H1 (cell line): ENCODE measurements around the gene DLL1. TPM values are rescaled to one million over a fixed set of nuclear protein-coding genes. Genes with fewer than 3 reads are reported as not detected.

Experiments used
- CTCF ChIA-PET: fragments of 300-600 bp; sonication (Branson Sonifier 250); formaldehyde crosslinking; loops from one replicate; lab custom pipeline; 2021; ENCODE audit not compliant: partially characterized antibody; lab: Charles Lee
- POLR2A ChIA-PET: fragments of 300-600 bp; sonication (Branson Sonifier 250); formaldehyde crosslinking; loops from one replicate; lab custom pipeline; 2021; ENCODE audit warnings: inconsistent platforms; ENCODE audit not compliant: partially characterized antibody; lab: Charles Lee
- DNase-seq, 2 experiments: peaks; one replicate each; pipeline versions ENCODE4 v3.0.0 to v3.0.0-alpha.2; 2010 to 2022; ENCODE audit warnings: low spot score in 2 of 2, low read depth in 1 of 2, mixed read lengths in 1 of 2
- FAIRE-seq: peaks from 2 replicates; lab custom pipeline; 2011; peaks lifted over from hg19 to GRCh38; lab: Jason Lieb, UNC
- H2AFZ ChIP-seq: 2 replicates; pipeline ENCODE4 v1.8.1; 2012; ENCODE audit warnings: low read length, inconsistent platforms
- H2AK5ac ChIP-seq: 2 replicates; pipeline ENCODE4 v1.6.1; 2013; ENCODE audit warnings: low read depth, low read length
- H2BK120ac ChIP-seq: replicated peaks from 2 replicates; pipeline ENCODE3; 2013; ENCODE audit warnings: low read depth, low read length, inconsistent platforms
- H2BK12ac ChIP-seq: 2 replicates; pipeline ENCODE4 v1.6.1; 2013; ENCODE audit warnings: low read depth, low read length
- H2BK15ac ChIP-seq: 2 replicates; pipeline ENCODE4 v1.6.1; 2013; ENCODE audit warnings: low read length
- H2BK20ac ChIP-seq: 2 replicates; pipeline ENCODE4 v1.6.1; 2013; ENCODE audit warnings: low read length
- H2BK5ac ChIP-seq: 2 replicates; pipeline ENCODE4 v1.6.1; 2013; ENCODE audit warnings: low read depth, low read length
- H3K14ac ChIP-seq: 2 replicates; pipeline ENCODE4 v1.6.1; 2013; ENCODE audit warnings: inconsistent platforms; ENCODE audit not compliant: insufficient read length
- H3K18ac ChIP-seq: 2 replicates; pipeline ENCODE4 v1.6.1; 2013; ENCODE audit warnings: low read length; ENCODE audit errors: extremely low read depth
- H3K23ac ChIP-seq: 2 replicates; pipeline ENCODE4 v1.6.1; 2013; ENCODE audit warnings: inconsistent platforms; ENCODE audit not compliant: insufficient read length
- H3K23me2 ChIP-seq: 2 replicates; pipeline ENCODE4 v1.6.1; 2013; ENCODE audit warnings: low read depth, low read length
- H3K27ac ChIP-seq: 2 replicates; pipeline ENCODE4 v1.6.1; 2011; ENCODE audit warnings: low read depth, low read length, inconsistent platforms
- H3K27me3 ChIP-seq, 4 experiments: replicated peaks in 1 of 4; 1 replicate in 1 of 4; 2 replicates in 3 of 4; pipeline versions ENCODE4 v1.6.1 to v1.8.1; 2011 to 2013; ENCODE audit warnings: low read length in 3 of 4, mild to moderate bottlenecking in 3 of 4, inconsistent platforms in 2 of 4, mixed read lengths in 2 of 4, moderate library complexity in 1 of 4; ENCODE audit not compliant: control insufficient read depth in 3 of 4, insufficient read depth in 3 of 4; ENCODE audit errors: extremely low read depth in 1 of 4
- H3K36me3 ChIP-seq, 4 experiments: 2 replicates each; pipeline versions ENCODE4 v1.6.1 to v1.8.1; 2011 to 2013; ENCODE audit warnings: mild to moderate bottlenecking in 4 of 4, low read length in 3 of 4, moderate library complexity in 2 of 4, control low read depth in 1 of 4, inconsistent platforms in 1 of 4; ENCODE audit not compliant: insufficient read depth in 4 of 4, control insufficient read depth in 2 of 4
- H3K4ac ChIP-seq: replicated peaks from 2 replicates; pipeline ENCODE3; 2013; ENCODE audit warnings: low read length, low read depth, mixed read lengths, inconsistent platforms; ENCODE audit not compliant: insufficient read length
- H3K4me1 ChIP-seq, 4 experiments: replicated peaks in 1 of 4; 1 replicate in 1 of 4; 2 replicates in 3 of 4; pipeline versions ENCODE4 v1.6.1 to v1.8.1; 2011 to 2013; ENCODE audit warnings: low read length in 3 of 4, inconsistent platforms in 2 of 4, mixed read lengths in 1 of 4; ENCODE audit not compliant: insufficient read depth in 4 of 4, control insufficient read depth in 3 of 4
- H3K4me2 ChIP-seq, 2 experiments: 2 replicates each; pipeline versions ENCODE4 v1.6.1 to v1.8.1; 2011 to 2013; ENCODE audit warnings: low read depth in 2 of 2, low read length in 2 of 2, control low read depth in 1 of 2, inconsistent platforms in 1 of 2, mild to moderate bottlenecking in 1 of 2; ENCODE audit not compliant: insufficient read depth in 1 of 2
- H3K4me3 ChIP-seq, 4 experiments: fragments of 200-600, 300-600 bp in 1 of 4; sonication (generic), shearing (Covaris generic), sonication (Bioruptor Twin) in 1 of 4; 2 replicates each; pipeline versions ENCODE4 v1.5.1 to v1.8.1; 2011 to 2016; ENCODE audit warnings: low read length in 4 of 4, low read depth in 3 of 4, control low read depth in 2 of 4, inconsistent platforms in 2 of 4, mild to moderate bottlenecking in 2 of 4, mixed read lengths in 1 of 4, moderate library complexity in 1 of 4; ENCODE audit not compliant: insufficient read depth in 2 of 4; ENCODE audit errors: extremely low read depth in 1 of 4
- H3K56ac ChIP-seq: replicated peaks from 2 replicates; pipeline ENCODE3; 2013; ENCODE audit warnings: low read depth, mild to moderate bottlenecking, mixed read lengths, low read length, inconsistent platforms; ENCODE audit not compliant: insufficient read length
- H3K79me1 ChIP-seq: 2 replicates; pipeline ENCODE4 v1.6.1; 2013; ENCODE audit warnings: low read depth, low read length, control low read depth
- H3K79me2 ChIP-seq, 2 experiments: 2 replicates each; pipeline versions ENCODE4 v1.6.1 to v1.8.1; 2012 to 2013; ENCODE audit warnings: low read length in 2 of 2, mild to moderate bottlenecking in 2 of 2, inconsistent platforms in 1 of 2; ENCODE audit not compliant: insufficient read depth in 2 of 2, control insufficient read depth in 1 of 2
- H3K9ac ChIP-seq, 4 experiments: replicated peaks in 1 of 4; 1 replicate in 1 of 4; 2 replicates in 3 of 4; pipeline versions ENCODE4 v1.6.1 to v1.8.1; 2011 to 2013; ENCODE audit warnings: low read depth in 3 of 4, low read length in 3 of 4, control low read depth in 2 of 4, mild to moderate bottlenecking in 2 of 4, moderate library complexity in 2 of 4, inconsistent platforms in 1 of 4; ENCODE audit errors: extremely low read depth in 1 of 4
- H3K9me3 ChIP-seq, 2 experiments: 2 replicates each; pipeline versions ENCODE4 v1.6.1 to v1.8.1; 2012 to 2013; ENCODE audit warnings: mild to moderate bottlenecking in 2 of 2, moderate library complexity in 2 of 2, control low read depth in 1 of 2, inconsistent platforms in 1 of 2, low read depth in 1 of 2, low read length in 1 of 2, mixed read lengths in 1 of 2; ENCODE audit not compliant: insufficient read depth in 2 of 2
- H4K20me1 ChIP-seq, 2 experiments: replicated peaks in 1 of 2; 2 replicates each; pipeline versions ENCODE3 to v1.8.1; 2011 to 2013; ENCODE audit warnings: inconsistent platforms in 2 of 2, low read length in 2 of 2, mild to moderate bottlenecking in 1 of 2; ENCODE audit not compliant: insufficient read depth in 2 of 2, control insufficient read depth in 1 of 2
- H4K5ac ChIP-seq: 2 replicates; pipeline ENCODE4 v1.6.1; 2013; ENCODE audit warnings: low read length, low read depth, mixed read lengths, inconsistent platforms; ENCODE audit not compliant: insufficient read length
- H4K8ac ChIP-seq: 2 replicates; pipeline ENCODE4 v1.8.0; 2013; ENCODE audit warnings: mild to moderate bottlenecking, moderate library complexity, low read length, inconsistent platforms; ENCODE audit not compliant: insufficient read depth; ENCODE audit errors: extremely low read depth
- H4K91ac ChIP-seq: replicated peaks from 2 replicates; pipeline ENCODE3; 2013; ENCODE audit warnings: low read length, mixed read lengths, inconsistent platforms; ENCODE audit not compliant: insufficient read length
- ASH2L ChIP-seq: fragments of 200-600, 300-600 bp; sonication (generic); IDR thresholded peaks from one replicate; pipeline ENCODE4 v1.7.1; 2017; ENCODE audit warnings: low read length
- BRCA1 ChIP-seq: IDR thresholded peaks from 2 replicates; pipeline ENCODE4 v1.6.1; 2012; ENCODE audit warnings: low read depth, low read length, improper control_type of control experiment
- CEBPB ChIP-seq: IDR thresholded peaks from 2 replicates; pipeline ENCODE4 v1.6.1; 2012; ENCODE audit warnings: low read depth, low read length
- CHD2 ChIP-seq: IDR thresholded peaks from 2 replicates; pipeline ENCODE4 v1.6.1; 2012; ENCODE audit warnings: low read length, improper control_type of control experiment
- FOSL1 ChIP-seq: IDR thresholded peaks from 2 replicates; pipeline ENCODE4 v1.6.1; 2011; ENCODE audit warnings: mild to moderate bottlenecking, low read depth, low read length, moderate library complexity; ENCODE audit not compliant: insufficient read depth
- JUND ChIP-seq: IDR thresholded peaks from 2 replicates; pipeline ENCODE4 v1.6.1; 2011; ENCODE audit warnings: mild to moderate bottlenecking, improper control_type of control experiment, low read length
- KDM4A ChIP-seq: IDR thresholded peaks from one replicate; pipeline ENCODE4 v1.7.1; 2012; ENCODE audit warnings: low read depth, mild to moderate bottlenecking, moderate library complexity, low read length, inconsistent platforms; ENCODE audit not compliant: severe bottlenecking
- MAX ChIP-seq: IDR thresholded peaks from 2 replicates; pipeline ENCODE4 v1.6.1; 2012; ENCODE audit warnings: inconsistent platforms
- RNF2 ChIP-seq: fragments of 200-900, 300-1000 bp; sonication (generic); IDR thresholded peaks from 2 replicates; pipeline ENCODE4 v1.7.1; 2016; ENCODE audit warnings: borderline replicate concordance, low read depth, mild to moderate bottlenecking, antibody characterized with exemption, low read length; ENCODE audit not compliant: poor library complexity, severe bottlenecking; ENCODE audit errors: missing control alignments
- SAP30 ChIP-seq: fragments of 300-600 bp; sonication (generic); IDR thresholded peaks from 2 replicates; pipeline ENCODE4 v1.7.1; 2012; ENCODE audit warnings: low read length, moderate library complexity, mild to moderate bottlenecking, inconsistent platforms; ENCODE audit not compliant: insufficient read depth, insufficient replicate concordance
- SP1 ChIP-seq: IDR thresholded peaks from 2 replicates; pipeline ENCODE4 v1.6.1; 2011; ENCODE audit warnings: low read depth, low read length
- SP2 ChIP-seq: IDR thresholded peaks from 2 replicates; pipeline ENCODE4 v1.6.1; 2012; ENCODE audit warnings: mild to moderate bottlenecking, low read length, inconsistent platforms
- SRF ChIP-seq: IDR thresholded peaks from 2 replicates; pipeline ENCODE4 v1.6.1; 2011; ENCODE audit warnings: mild to moderate bottlenecking, low read depth, low read length, moderate library complexity
- TBP ChIP-seq: IDR thresholded peaks from 2 replicates; pipeline ENCODE4 v1.6.1; 2011; ENCODE audit warnings: low read depth, low read length, improper control_type of control experiment
- WGBS, 2 experiments: shearing (Covaris generic) in 1 of 2; methylation state at CpG; one replicate each; pipeline versions ENCODE4 v1.1.6 to v1.1.7; 2013 to 2015; ENCODE audit warnings: low lambda C conversion rate in 2 of 2, mixed read lengths in 2 of 2, inconsistent platforms in 1 of 2, low coverage in 1 of 2, missing lambda C conversion rate in 1 of 2; ENCODE audit not compliant: insufficient replicate concordance in 2 of 2, insufficient coverage in 1 of 2, insufficient read length in 1 of 2; ENCODE audit errors: extremely low coverage in 1 of 2, missing lambda C conversion rate in 1 of 2; 5-methylcytosine and 5-hydroxymethylcytosine counted together
- polyA plus RNA-seq, 7 experiments: library from polyadenylated mRNA; depleted of rRNA in 3 of 7; stranded (reverse) in 5 of 7; unstranded in 2 of 7; fragments of >200 nt in 5 of 7; fragments of 200-250 nt in 2 of 7; gene quantifications; 1 replicate in 5 of 7; 2 replicates in 1 of 7; 4 replicates in 1 of 7; pipeline versions ENCODE4 v1.2.1 to v1.2.3, GENCODE V29; 2011 to 2013; ENCODE audit warnings: missing spikeins in 2 of 7, mixed read lengths in 2 of 7
- total RNA-seq: library from RNA; stranded (reverse); fragmentation: NEBNext Ultra II Directional; extraction: Animal tissue kit (Norgen Biotek cat#: 25700); gene quantifications from 2 replicates; pipeline ENCODE4 v1.2.1, GENCODE V29; 2021

The DLL1 gene
- total and polyA plus RNA-seq, 2 of the 8 experiments (the other 6 are each of a cell fraction or from before 2014, with no cell fraction given): 1.7 to 3.8 TPM

- FAIRE-seq: no peak
- peaks cover 3 to 17% (median 11%) of the 10 kb centered on the region in 4 experiments; a peak in 6 of 7 replicates for H3K4me1 ChIP-seq
- TF ChIP-seq CEBPB (no peak), KDM4A (no peak), BRCA1 (no peak), SRF (no peak), ASH2L (no peak), SP2 (no peak), FOSL1 (no peak), TBP (no peak), JUND (no peak), SP1 (no peak), RNF2 (no peak), SAP30 (no peak), CHD2 (no peak), MAX (no peak)
- TF ChIP-seq, all 59 proteins: peak for 0
- H3K4me2 ChIP-seq: no peak overlapping the region
- H2BK12ac ChIP-seq: no peak overlapping the region
- no peak overlapping the region for H2BK15ac ChIP-seq
- no peaks in the 10 kb centered on the region for H3K79me2 ChIP-seq
- H2BK5ac ChIP-seq: no peak overlapping the region
- CTCF ChIA-PET: no interaction called here
- no peak overlapping the region for H3K9ac ChIP-seq
- H4K5ac ChIP-seq: no peak overlapping the region
- H3K23me2 ChIP-seq: no peaks in the 10 kb centered on the region; the same call in 1 of the 2 replicates
- no peak for DNase-seq
- H4K91ac ChIP-seq: no peak overlapping the region
- H3K79me1 ChIP-seq: no peaks in the 10 kb centered on the region
- peaks cover 8 to 9% of the 10 kb centered on the region in 2 experiments for H4K20me1 ChIP-seq
- H3K27ac ChIP-seq: no peak overlapping the region
- no peak overlapping the region for H4K8ac ChIP-seq
- no peak overlapping the region for H3K56ac ChIP-seq
- no peak overlapping the region for H3K18ac ChIP-seq
- peaks cover 7 to 31% (median 25%) of the 10 kb centered on the region in 4 experiments for H3K27me3 ChIP-seq
- H3K14ac ChIP-seq: no peak overlapping the region
- POLR2A ChIA-PET: no interaction called here
- 92% methylated on average over 28 of the region's 28 CpGs; no CpG with 5 or more reads in 1 of the 2 experiments for WGBS, 2 experiments
- H2AK5ac ChIP-seq: no peak overlapping the region
- H2BK20ac ChIP-seq: no peak overlapping the region
- H3K23ac ChIP-seq: no peak overlapping the region
- H2AFZ ChIP-seq: no peak overlapping the region
- H3K4ac ChIP-seq: no peak overlapping the region
- H3K9me3 ChIP-seq: no peaks in the 10 kb centered on the region
- peaks cover 0 to 26% (median 6%) of the 10 kb centered on the region in 4 experiments; a peak in 3 of 8 replicates for H3K36me3 ChIP-seq
- no peak overlapping the region for H2BK120ac ChIP-seq
- H3K4me3 ChIP-seq: no peak overlapping the region
Observed at GRCh38 chr6:170282512-170283158, 8.2 kb downstream of the DLL1 start.
